ENCODE results near the gene YJU2.

GRCh38 chr19:4233282-4233853 is 13.5 kb upstream of the YJU2 start:
- TF ChIP-seq, protein P1, sequence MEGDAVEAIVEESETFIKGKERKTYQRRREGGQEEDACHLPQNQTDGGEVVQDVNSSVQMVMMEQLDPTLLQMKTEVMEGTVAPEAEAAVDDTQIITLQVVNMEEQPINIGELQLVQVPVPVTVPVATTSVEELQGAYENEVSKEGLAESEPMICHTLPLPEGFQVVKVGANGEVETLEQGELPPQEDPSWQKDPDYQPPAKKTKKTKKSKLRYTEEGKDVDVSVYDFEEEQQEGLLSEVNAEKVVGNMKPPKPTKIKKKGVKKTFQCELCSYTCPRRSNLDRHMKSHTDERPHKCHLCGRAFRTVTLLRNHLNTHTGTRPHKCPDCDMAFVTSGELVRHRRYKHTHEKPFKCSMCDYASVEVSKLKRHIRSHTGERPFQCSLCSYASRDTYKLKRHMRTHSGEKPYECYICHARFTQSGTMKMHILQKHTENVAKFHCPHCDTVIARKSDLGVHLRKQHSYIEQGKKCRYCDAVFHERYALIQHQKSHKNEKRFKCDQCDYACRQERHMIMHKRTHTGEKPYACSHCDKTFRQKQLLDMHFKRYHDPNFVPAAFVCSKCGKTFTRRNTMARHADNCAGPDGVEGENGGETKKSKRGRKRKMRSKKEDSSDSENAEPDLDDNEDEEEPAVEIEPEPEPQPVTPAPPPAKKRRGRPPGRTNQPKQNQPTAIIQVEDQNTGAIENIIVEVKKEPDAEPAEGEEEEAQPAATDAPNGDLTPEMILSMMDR (IDR thresholded peaks at IDR 0.05), result no peak
- TF ChIP-seq POLR2A (IDR thresholded peaks at IDR 0.05), result no peak

Data from uterus (tissue), 2 donors.